NT2/D1 (cell line): Measurements from ENCODE around the gene ZNF33B.

Experiments
- DNase-seq: peaks from one replicate; pipeline ENCODE4 v3.0.0-alpha.2; 2011; ENCODE audit warnings: low read depth, low spot score
- H3K27me3 ChIP-seq: 2 replicates; pipeline ENCODE4 v1.6.0; 2011; ENCODE audit warnings: mild to moderate bottlenecking; ENCODE audit not compliant: insufficient read length, insufficient read depth
- H3K36me3 ChIP-seq: 2 replicates; pipeline ENCODE4 v1.6.1; 2011; ENCODE audit warnings: mild to moderate bottlenecking, low read length, mixed read lengths; ENCODE audit not compliant: insufficient read depth, insufficient read length
- H3K4me1 ChIP-seq: 2 replicates; pipeline ENCODE4 v1.5.1; 2011; ENCODE audit not compliant: insufficient read depth, insufficient read length
- H3K4me3 ChIP-seq: 2 replicates; pipeline ENCODE4 v1.5.1; 2011; ENCODE audit warnings: low read depth; ENCODE audit not compliant: insufficient read length
- H3K9ac ChIP-seq: 2 replicates; pipeline ENCODE4 v1.6.0; 2011; ENCODE audit warnings: low read depth; ENCODE audit not compliant: insufficient read length
- H3K9me3 ChIP-seq: 2 replicates; pipeline ENCODE4 v1.5.1; 2011; ENCODE audit warnings: mild to moderate bottlenecking, low read length; ENCODE audit not compliant: insufficient read depth
- SUZ12 ChIP-seq: IDR thresholded peaks from 2 replicates; pipeline ENCODE4 v1.6.1; 2011; ENCODE audit not compliant: insufficient read length, insufficient read depth; ENCODE audit errors: extremely low read depth
- YY1 ChIP-seq: IDR thresholded peaks from 2 replicates; pipeline ENCODE4 v1.6.1; 2011; ENCODE audit not compliant: insufficient read length, insufficient read depth
- ZNF274 ChIP-seq: IDR thresholded peaks from 2 replicates; pipeline ENCODE4 v1.6.1; 2011; ENCODE audit warnings: mild to moderate bottlenecking, low read depth, low read length

The ZNF33B gene

GRCh38 chr10:42637648-42638054 is 719 bp downstream of the ZNF33B start:
- DNase-seq: no peak
- Histone ChIP-seq H3K9ac (peak overlapping the region; percentile 90), H3K4me1 (no peaks in the 10 kb centered on the region), H3K27me3 (no peaks in the 10 kb centered on the region), H3K36me3 (peaks cover 18% of the 10 kb centered on the region), H3K4me3 (peak overlapping the region; percentile 84), H3K9me3 (no peaks in the 10 kb centered on the region)
- no peak for TF ChIP-seq SUZ12
- TF ChIP-seq YY1: no peak
- TF ChIP-seq ZNF274: no peak

GRCh38 chr10:42637142-42637541 is 1.2 kb downstream of the ZNF33B start:
- no peaks in the 10 kb centered on the region for H3K27me3 ChIP-seq
- TF ChIP-seq YY1 (no peak), SUZ12 (no peak), ZNF274 (no peak)
- DNase-seq: no peak
- H3K4me3 ChIP-seq: peak overlapping the region; percentile 84
- no peaks in the 10 kb centered on the region for H3K9me3 ChIP-seq
- H3K36me3 ChIP-seq: peaks cover 23% of the 10 kb centered on the region
- no peaks in the 10 kb centered on the region for H3K4me1 ChIP-seq
- peak overlapping the region; percentile 90 for H3K9ac ChIP-seq

GRCh38 chr10:42635098-42635497 is 3.3 kb downstream of the ZNF33B start:
- Histone ChIP-seq H3K9ac (no peak overlapping the region), H3K36me3 (peaks cover 39% of the 10 kb centered on the region), H3K4me1 (no peaks in the 10 kb centered on the region), H3K4me3 (no peak overlapping the region), H3K9me3 (no peaks in the 10 kb centered on the region), H3K27me3 (no peaks in the 10 kb centered on the region)
- TF ChIP-seq ZNF274 (no peak), SUZ12 (no peak), YY1 (no peak)
- no peak for DNase-seq

GRCh38 chr10:42632564-42632963 is 5.8 kb downstream of the ZNF33B start:
- no peak overlapping the region for H3K9ac ChIP-seq
- H3K36me3 ChIP-seq: peaks cover 58% of the 10 kb centered on the region
- no peaks in the 10 kb centered on the region for H3K4me1 ChIP-seq
- H3K4me3 ChIP-seq: no peak overlapping the region
- DNase-seq: no peak
- TF ChIP-seq ZNF274 (no peak), YY1 (no peak), SUZ12 (no peak)
- no peaks in the 10 kb centered on the region for H3K27me3 ChIP-seq
- no peaks in the 10 kb centered on the region for H3K9me3 ChIP-seq

GRCh38 chr10:42630537-42631134 is 7.7 kb downstream of the ZNF33B start:
- peaks cover 61% of the 10 kb centered on the region for H3K36me3 ChIP-seq
- no peak for DNase-seq
- no peaks in the 10 kb centered on the region for H3K27me3 ChIP-seq
- H3K4me3 ChIP-seq: no peak overlapping the region
- no peak overlapping the region for H3K9ac ChIP-seq
- no peaks in the 10 kb centered on the region for H3K9me3 ChIP-seq
- TF ChIP-seq SUZ12: no peak
- TF ChIP-seq YY1: no peak
- no peak for TF ChIP-seq ZNF274
- H3K4me1 ChIP-seq: no peaks in the 10 kb centered on the region

- no peak overlapping the region for H3K9ac ChIP-seq
- TF ChIP-seq SUZ12 (no peak), ZNF274 (no peak), YY1 (no peak)
- no peak overlapping the region for H3K4me3 ChIP-seq
- H3K36me3 ChIP-seq: peaks cover 38% of the 10 kb centered on the region
- H3K4me1 ChIP-seq: no peaks in the 10 kb centered on the region
- no peak for DNase-seq
- no peaks in the 10 kb centered on the region for H3K9me3 ChIP-seq
- H3K27me3 ChIP-seq: no peaks in the 10 kb centered on the region
Observed at GRCh38 chr10:42623929-42624328, 14.4 kb downstream of the ZNF33B start.

GRCh38 chr10:42618424-42618823 is 19.9 kb downstream of the ZNF33B start:
- TF ChIP-seq YY1 (no peak), SUZ12 (no peak), ZNF274 (no peak)
- Histone ChIP-seq H3K36me3 (peaks cover 27% of the 10 kb centered on the region), H3K4me1 (no peaks in the 10 kb centered on the region), H3K4me3 (no peak overlapping the region), H3K27me3 (no peaks in the 10 kb centered on the region), H3K9me3 (no peaks in the 10 kb centered on the region), H3K9ac (no peak overlapping the region)
- DNase-seq: no peak

GRCh38 chr10:42615419-42615818 is 23.0 kb downstream of the ZNF33B start:
- Histone ChIP-seq H3K9ac (no peak overlapping the region), H3K4me3 (no peak overlapping the region), H3K36me3 (peaks cover 35% of the 10 kb centered on the region), H3K27me3 (no peaks in the 10 kb centered on the region), H3K4me1 (no peaks in the 10 kb centered on the region), H3K9me3 (no peaks in the 10 kb centered on the region)
- DNase-seq: no peak
- TF ChIP-seq ZNF274 (no peak), SUZ12 (no peak), YY1 (no peak)
